ENCODE measurements around the gene AICDA.
"Not testable (repeated sequence)": the region's sequence is repeated elsewhere in the genome, so short reads cannot be mapped to it uniquely, and the experiment has no call there.

The AICDA gene

GRCh38 chr12:8638951-8639350 lies 26.3 kb upstream of the AICDA start:
- TF ChIP-seq, protein P1, sequence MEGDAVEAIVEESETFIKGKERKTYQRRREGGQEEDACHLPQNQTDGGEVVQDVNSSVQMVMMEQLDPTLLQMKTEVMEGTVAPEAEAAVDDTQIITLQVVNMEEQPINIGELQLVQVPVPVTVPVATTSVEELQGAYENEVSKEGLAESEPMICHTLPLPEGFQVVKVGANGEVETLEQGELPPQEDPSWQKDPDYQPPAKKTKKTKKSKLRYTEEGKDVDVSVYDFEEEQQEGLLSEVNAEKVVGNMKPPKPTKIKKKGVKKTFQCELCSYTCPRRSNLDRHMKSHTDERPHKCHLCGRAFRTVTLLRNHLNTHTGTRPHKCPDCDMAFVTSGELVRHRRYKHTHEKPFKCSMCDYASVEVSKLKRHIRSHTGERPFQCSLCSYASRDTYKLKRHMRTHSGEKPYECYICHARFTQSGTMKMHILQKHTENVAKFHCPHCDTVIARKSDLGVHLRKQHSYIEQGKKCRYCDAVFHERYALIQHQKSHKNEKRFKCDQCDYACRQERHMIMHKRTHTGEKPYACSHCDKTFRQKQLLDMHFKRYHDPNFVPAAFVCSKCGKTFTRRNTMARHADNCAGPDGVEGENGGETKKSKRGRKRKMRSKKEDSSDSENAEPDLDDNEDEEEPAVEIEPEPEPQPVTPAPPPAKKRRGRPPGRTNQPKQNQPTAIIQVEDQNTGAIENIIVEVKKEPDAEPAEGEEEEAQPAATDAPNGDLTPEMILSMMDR (IDR thresholded peaks at IDR 0.05; ENCODE audit: insufficient read depth, low read length, poor library complexity, severe bottlenecking), result no peak
- H3K27me3 ChIP-seq (replicated peaks; ENCODE audit: control insufficient read depth, insufficient read depth, low read length), result no peaks in the 10 kb centered on the region
- no peaks in the 10 kb centered on the region for H3K36me3 ChIP-seq (ENCODE audit: control insufficient read depth, insufficient read depth, low read length)
- no peak for DNase-seq (ENCODE audit: extremely low read depth, insufficient read length)
- H3K4me3 ChIP-seq (replicated peaks; ENCODE audit: low read depth, low read length), result no peak overlapping the region

DNA sequence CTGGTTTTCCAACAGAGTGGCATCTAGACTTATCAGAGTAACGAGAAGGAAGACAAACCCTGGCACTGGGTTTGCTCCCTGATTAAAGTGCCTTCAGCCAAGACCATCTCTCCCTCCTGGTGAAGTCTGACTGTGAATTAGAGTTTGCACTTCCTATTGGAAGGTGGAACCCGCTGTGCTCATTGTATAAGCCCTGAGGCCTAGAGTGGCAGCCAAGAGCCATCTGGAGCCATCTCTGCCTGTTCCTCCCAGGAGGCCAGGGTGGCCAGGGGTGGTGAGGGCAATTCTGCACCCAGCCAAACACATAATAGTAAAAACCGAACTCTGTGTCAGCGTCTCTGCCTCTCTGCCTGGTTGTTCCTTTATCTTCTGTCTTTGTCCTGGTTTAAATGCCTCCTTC lies 25.0 kb upstream of the AICDA start:
- Histone ChIP-seq H3K36me3 (ENCODE audit: control insufficient read depth, insufficient read depth, low read length) (no peaks in the 10 kb centered on the region), H3K4me3 (replicated peaks; ENCODE audit: low read depth, low read length) (no peak overlapping the region), H3K27me3 (replicated peaks; ENCODE audit: control insufficient read depth, insufficient read depth, low read length) (no peaks in the 10 kb centered on the region)
- no peak for DNase-seq (ENCODE audit: extremely low read depth, insufficient read length)
- TF ChIP-seq, protein P1 (IDR thresholded peaks at IDR 0.05; ENCODE audit: insufficient read depth, low read length, poor library complexity, severe bottlenecking), result no peak

DNA sequence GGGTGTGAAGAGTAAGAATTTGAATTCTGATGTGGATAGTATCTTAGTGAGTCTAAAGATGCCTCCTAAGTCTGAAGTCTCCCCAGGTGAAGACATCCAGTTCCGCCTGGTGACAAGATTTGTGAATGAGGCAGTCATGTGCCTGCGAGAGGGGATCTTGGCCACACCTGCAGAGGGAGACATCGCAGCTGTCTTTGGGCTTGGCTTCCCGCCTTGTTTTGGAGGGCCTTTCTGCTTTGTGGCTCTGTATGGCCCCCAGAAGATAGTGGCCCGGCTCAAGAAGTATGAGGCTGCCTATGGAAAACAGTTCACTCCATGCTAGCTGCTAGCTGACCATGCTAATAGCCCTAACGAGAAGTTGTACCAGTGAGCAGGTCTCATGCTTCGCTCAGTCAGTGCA lies 24.6 kb upstream of the AICDA start:
- TF ChIP-seq, protein P1 (IDR thresholded peaks at IDR 0.05; ENCODE audit: insufficient read depth, low read length, poor library complexity, severe bottlenecking), result no peak
- Histone ChIP-seq H3K27me3 (replicated peaks; ENCODE audit: control insufficient read depth, insufficient read depth, low read length) (no peaks in the 10 kb centered on the region), H3K36me3 (ENCODE audit: control insufficient read depth, insufficient read depth, low read length) (no peaks in the 10 kb centered on the region), H3K4me3 (replicated peaks; ENCODE audit: low read depth, low read length) (no peak overlapping the region)
- DNase-seq (ENCODE audit: extremely low read depth, insufficient read length), result no peak

- TF ChIP-seq, protein P1 (IDR thresholded peaks at IDR 0.05; ENCODE audit: insufficient read depth, low read length, poor library complexity, severe bottlenecking), result no peak
- H3K4me3 ChIP-seq (replicated peaks; ENCODE audit: low read depth, low read length), result no peak overlapping the region
- no peak for DNase-seq (ENCODE audit: extremely low read depth, insufficient read length)
- no peaks in the 10 kb centered on the region for H3K36me3 ChIP-seq (ENCODE audit: control insufficient read depth, insufficient read depth, low read length)
- H3K27me3 ChIP-seq (replicated peaks; ENCODE audit: control insufficient read depth, insufficient read depth, low read length), result no peaks in the 10 kb centered on the region
Measured at GRCh38 chr12:8636581-8636980, 23.9 kb upstream of the AICDA start.

- H3K27me3 ChIP-seq (replicated peaks; ENCODE audit: control insufficient read depth, insufficient read depth, low read length); H3K4me3 ChIP-seq (replicated peaks; ENCODE audit: low read depth, low read length); DNase-seq (ENCODE audit: extremely low read depth, insufficient read length); H3K36me3 ChIP-seq (ENCODE audit: control insufficient read depth, insufficient read depth, low read length): not testable (repeated sequence)
Measured at GRCh38 chr12:8636007-8636346, 23.3 kb upstream of the AICDA start.

- H3K4me3 ChIP-seq (replicated peaks; ENCODE audit: low read depth, low read length); DNase-seq (ENCODE audit: extremely low read depth, insufficient read length); H3K36me3 ChIP-seq (ENCODE audit: control insufficient read depth, insufficient read depth, low read length); H3K27me3 ChIP-seq (replicated peaks; ENCODE audit: control insufficient read depth, insufficient read depth, low read length): not testable (repeated sequence)
Measured at GRCh38 chr12:8635342-8636006, 22.8 kb upstream of the AICDA start.

DNA sequence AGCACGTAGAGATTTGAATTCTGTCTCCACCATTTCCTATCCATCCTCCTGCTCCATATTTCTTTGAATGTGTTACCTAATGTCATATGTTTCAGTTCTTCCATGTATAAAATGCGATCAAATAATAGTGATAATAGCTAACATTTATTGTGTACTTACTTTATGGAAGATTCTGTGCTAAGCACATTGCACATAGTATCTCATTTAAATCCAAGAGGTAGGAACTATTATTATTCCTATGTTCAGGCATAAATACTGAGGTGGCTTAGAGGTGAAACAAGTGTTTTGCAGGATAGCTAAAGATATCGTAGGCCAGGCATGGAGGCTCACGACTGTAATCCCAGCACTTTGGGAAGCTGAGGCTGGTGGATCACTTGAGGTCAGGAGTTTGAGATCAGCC lies 17.5 kb upstream of the AICDA start:
- TF ChIP-seq, protein P1 (IDR thresholded peaks at IDR 0.05; ENCODE audit: insufficient read depth, low read length, poor library complexity, severe bottlenecking), result no peak
- DNase-seq (ENCODE audit: extremely low read depth, insufficient read length), result no peak
- Histone ChIP-seq H3K4me3 (replicated peaks; ENCODE audit: low read depth, low read length) (no peak overlapping the region), H3K27me3 (replicated peaks; ENCODE audit: control insufficient read depth, insufficient read depth, low read length) (no peaks in the 10 kb centered on the region), H3K36me3 (ENCODE audit: control insufficient read depth, insufficient read depth, low read length) (no peaks in the 10 kb centered on the region)

Data from GM06990 (cell line).